HL-60 (cell line): ENCODE data around the gene CAB39L.

Source experiments
- CTCF ChIP-seq: IDR thresholded peaks from one replicate; pipeline ENCODE4 v1.5.1; 2011; ENCODE audit warnings: low read length, control low read depth, inconsistent platforms; ENCODE audit not compliant: insufficient read depth
- GABPA ChIP-seq: IDR thresholded peaks from 2 replicates; pipeline ENCODE4 v1.6.1; 2012; ENCODE audit warnings: low read depth
- POLR2AphosphoS5 ChIP-seq: IDR thresholded peaks from 2 replicates; pipeline ENCODE4 v1.6.1; 2012; ENCODE audit warnings: low read depth
- SPI1 ChIP-seq: IDR thresholded peaks from 2 replicates; pipeline ENCODE4 v1.6.1; 2012; ENCODE audit warnings: low read depth, mild to moderate bottlenecking, borderline replicate concordance
- TF ChIP-seq, protein P1 (sequence below): IDR thresholded peaks from 2 replicates; pipeline ENCODE4 v1.6.1; 2012; ENCODE audit warnings: low read depth; ENCODE audit not compliant: insufficient replicate concordance

GRCh38 chr13:49419276-49419675 lies 24.6 kb downstream of the CAB39L start:
- TF ChIP-seq CTCF (no peak), POLR2AphosphoS5 (no peak), SPI1 (no peak), GABPA (no peak)
- TF ChIP-seq, protein P1, sequence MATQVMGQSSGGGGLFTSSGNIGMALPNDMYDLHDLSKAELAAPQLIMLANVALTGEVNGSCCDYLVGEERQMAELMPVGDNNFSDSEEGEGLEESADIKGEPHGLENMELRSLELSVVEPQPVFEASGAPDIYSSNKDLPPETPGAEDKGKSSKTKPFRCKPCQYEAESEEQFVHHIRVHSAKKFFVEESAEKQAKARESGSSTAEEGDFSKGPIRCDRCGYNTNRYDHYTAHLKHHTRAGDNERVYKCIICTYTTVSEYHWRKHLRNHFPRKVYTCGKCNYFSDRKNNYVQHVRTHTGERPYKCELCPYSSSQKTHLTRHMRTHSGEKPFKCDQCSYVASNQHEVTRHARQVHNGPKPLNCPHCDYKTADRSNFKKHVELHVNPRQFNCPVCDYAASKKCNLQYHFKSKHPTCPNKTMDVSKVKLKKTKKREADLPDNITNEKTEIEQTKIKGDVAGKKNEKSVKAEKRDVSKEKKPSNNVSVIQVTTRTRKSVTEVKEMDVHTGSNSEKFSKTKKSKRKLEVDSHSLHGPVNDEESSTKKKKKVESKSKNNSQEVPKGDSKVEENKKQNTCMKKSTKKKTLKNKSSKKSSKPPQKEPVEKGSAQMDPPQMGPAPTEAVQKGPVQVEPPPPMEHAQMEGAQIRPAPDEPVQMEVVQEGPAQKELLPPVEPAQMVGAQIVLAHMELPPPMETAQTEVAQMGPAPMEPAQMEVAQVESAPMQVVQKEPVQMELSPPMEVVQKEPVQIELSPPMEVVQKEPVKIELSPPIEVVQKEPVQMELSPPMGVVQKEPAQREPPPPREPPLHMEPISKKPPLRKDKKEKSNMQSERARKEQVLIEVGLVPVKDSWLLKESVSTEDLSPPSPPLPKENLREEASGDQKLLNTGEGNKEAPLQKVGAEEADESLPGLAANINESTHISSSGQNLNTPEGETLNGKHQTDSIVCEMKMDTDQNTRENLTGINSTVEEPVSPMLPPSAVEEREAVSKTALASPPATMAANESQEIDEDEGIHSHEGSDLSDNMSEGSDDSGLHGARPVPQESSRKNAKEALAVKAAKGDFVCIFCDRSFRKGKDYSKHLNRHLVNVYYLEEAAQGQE: no peak
